Measurements from ENCODE around the gene THAP11.

THAP11 gene

DNA sequence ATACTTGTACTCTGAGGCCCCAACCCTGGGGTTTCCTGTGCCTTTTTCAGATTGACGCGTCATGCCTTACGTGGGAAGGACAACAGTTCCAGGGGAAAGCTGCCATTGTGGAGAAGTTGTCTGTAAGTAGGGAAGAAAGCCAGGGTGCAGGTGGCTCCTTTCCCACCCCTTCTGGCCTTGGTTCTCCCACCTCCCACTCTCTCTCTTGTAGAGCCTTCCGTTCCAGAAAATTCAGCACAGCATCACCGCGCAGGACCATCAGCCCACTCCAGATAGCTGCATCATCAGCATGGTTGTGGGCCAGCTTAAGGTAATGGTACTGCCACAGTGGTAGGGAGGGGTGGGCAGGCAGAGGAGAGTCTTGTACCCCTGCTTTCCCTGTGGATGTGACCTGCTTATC lies 26.2 kb downstream of the THAP11 start:
- Histone ChIP-seq H3K27ac (ENCODE audit: low read length) (no peak overlapping the region), H3K4me1 (ENCODE audit: insufficient read depth, low read length) (peaks cover 8% of the 10 kb centered on the region), H3K9ac (ENCODE audit: low read depth, low read length) (no peak overlapping the region), H3K27me3 (ENCODE audit: insufficient read depth, low read length, poor library complexity) (no peaks in the 10 kb centered on the region), H3K79me2 (ENCODE audit: insufficient read depth, low read length) (peaks cover 43% of the 10 kb centered on the region), H3K4me2 (ENCODE audit: insufficient read depth, low read length) (no peak overlapping the region), H3K36me3 (ENCODE audit: insufficient read depth, low read length) (peaks cover 82% of the 10 kb centered on the region), H3K9me3 (ENCODE audit: insufficient read depth, low read length, severe bottlenecking) (no peaks in the 10 kb centered on the region), H2AFZ (ENCODE audit: low read depth, low read length) (no peak overlapping the region), H4K20me1 (ENCODE audit: insufficient read depth, low read length) (peaks cover 36% of the 10 kb centered on the region), H3K4me3 (ENCODE audit: low read depth in 1 of 2, low read length in 2 of 2) (no peak overlapping the region)
- TF ChIP-seq EZH2 (IDR thresholded peaks at IDR 0.05; ENCODE audit: borderline replicate concordance, low read depth, low read length, severe bottlenecking), result no peak
- TF ChIP-seq, protein P1, sequence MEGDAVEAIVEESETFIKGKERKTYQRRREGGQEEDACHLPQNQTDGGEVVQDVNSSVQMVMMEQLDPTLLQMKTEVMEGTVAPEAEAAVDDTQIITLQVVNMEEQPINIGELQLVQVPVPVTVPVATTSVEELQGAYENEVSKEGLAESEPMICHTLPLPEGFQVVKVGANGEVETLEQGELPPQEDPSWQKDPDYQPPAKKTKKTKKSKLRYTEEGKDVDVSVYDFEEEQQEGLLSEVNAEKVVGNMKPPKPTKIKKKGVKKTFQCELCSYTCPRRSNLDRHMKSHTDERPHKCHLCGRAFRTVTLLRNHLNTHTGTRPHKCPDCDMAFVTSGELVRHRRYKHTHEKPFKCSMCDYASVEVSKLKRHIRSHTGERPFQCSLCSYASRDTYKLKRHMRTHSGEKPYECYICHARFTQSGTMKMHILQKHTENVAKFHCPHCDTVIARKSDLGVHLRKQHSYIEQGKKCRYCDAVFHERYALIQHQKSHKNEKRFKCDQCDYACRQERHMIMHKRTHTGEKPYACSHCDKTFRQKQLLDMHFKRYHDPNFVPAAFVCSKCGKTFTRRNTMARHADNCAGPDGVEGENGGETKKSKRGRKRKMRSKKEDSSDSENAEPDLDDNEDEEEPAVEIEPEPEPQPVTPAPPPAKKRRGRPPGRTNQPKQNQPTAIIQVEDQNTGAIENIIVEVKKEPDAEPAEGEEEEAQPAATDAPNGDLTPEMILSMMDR (IDR thresholded peaks at IDR 0.05; ENCODE audit: borderline replicate concordance, extremely low read depth, low read length, poor library complexity, severe bottlenecking), result no peak
- DNase-seq (no peak), ATAC-seq (ENCODE audit: insufficient read depth, low read depth) (no peak)

DNA sequence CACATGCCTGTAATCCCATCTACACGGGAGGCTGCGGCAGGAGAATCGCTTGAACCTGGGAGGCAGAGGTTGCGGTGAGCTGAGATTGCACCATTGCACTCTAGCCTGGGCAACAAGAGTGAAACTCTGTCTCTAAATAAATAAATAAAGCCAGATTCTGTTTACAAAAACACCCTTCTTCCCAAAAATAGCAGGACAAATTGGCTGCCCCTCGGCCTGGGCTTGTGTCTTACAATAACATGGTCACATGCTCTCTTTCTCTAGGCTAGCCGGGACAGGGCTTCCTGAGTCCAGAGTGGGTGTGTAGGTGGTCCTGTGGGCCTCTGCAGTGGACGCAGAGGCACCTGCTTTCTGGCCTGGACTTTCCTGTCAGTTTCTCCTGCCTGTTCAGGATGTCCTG lies 27.5 kb downstream of the THAP11 start:
- H3K9ac ChIP-seq (ENCODE audit: low read depth, low read length), result no peak overlapping the region
- H3K79me2 ChIP-seq (ENCODE audit: insufficient read depth, low read length), result peaks cover 44% of the 10 kb centered on the region
- no peak overlapping the region for H3K4me2 ChIP-seq (ENCODE audit: insufficient read depth, low read length)
- H3K4me1 ChIP-seq (ENCODE audit: insufficient read depth, low read length), result peaks cover 19% of the 10 kb centered on the region
- H3K36me3 ChIP-seq (ENCODE audit: insufficient read depth, low read length), result peaks cover 76% of the 10 kb centered on the region
- no peaks in the 10 kb centered on the region for H3K9me3 ChIP-seq (ENCODE audit: insufficient read depth, low read length, severe bottlenecking)
- ATAC-seq (ENCODE audit: insufficient read depth, low read depth) (no peak), DNase-seq (no peak)
- no peak overlapping the region for H2AFZ ChIP-seq (ENCODE audit: low read depth, low read length)
- no peaks in the 10 kb centered on the region for H3K27me3 ChIP-seq (ENCODE audit: insufficient read depth, low read length, poor library complexity)
- peaks cover 35% of the 10 kb centered on the region for H4K20me1 ChIP-seq (ENCODE audit: insufficient read depth, low read length)
- no peak overlapping the region for H3K4me3 ChIP-seq (ENCODE audit: low read depth in 1 of 2, low read length in 2 of 2)
- no peak overlapping the region for H3K27ac ChIP-seq (ENCODE audit: low read length)
- no peak for TF ChIP-seq EZH2 (IDR thresholded peaks at IDR 0.05; ENCODE audit: borderline replicate concordance, low read depth, low read length, severe bottlenecking)
- TF ChIP-seq, protein P1 (IDR thresholded peaks at IDR 0.05; ENCODE audit: borderline replicate concordance, extremely low read depth, low read length, poor library complexity, severe bottlenecking), result no peak

DNA sequence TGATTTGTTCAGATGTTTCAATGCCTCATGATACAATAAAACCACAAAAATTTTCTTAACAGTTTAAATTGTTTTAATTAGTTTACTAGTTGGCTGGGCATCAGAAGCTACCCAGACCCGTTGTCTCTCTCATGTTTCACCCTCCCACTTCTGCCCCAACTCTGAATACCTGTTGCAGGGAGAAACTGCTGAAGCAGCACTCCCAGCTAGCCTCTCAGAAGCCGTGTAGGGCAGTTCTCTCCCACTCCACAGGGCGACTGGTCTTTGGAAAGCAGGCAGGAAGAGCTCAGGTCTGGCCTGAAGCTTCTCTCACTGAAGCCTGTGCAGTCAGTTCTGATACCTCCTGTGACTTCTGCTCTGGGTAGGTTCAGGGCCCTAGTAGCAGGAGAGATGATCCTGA lies 29.1 kb downstream of the THAP11 start:
- Histone ChIP-seq H2AFZ (ENCODE audit: low read depth, low read length) (no peak overlapping the region), H3K9ac (ENCODE audit: low read depth, low read length) (no peak overlapping the region), H3K4me1 (ENCODE audit: insufficient read depth, low read length) (peaks cover 33% of the 10 kb centered on the region), H4K20me1 (ENCODE audit: insufficient read depth, low read length) (peaks cover 41% of the 10 kb centered on the region), H3K27ac (ENCODE audit: low read length) (no peak overlapping the region), H3K9me3 (ENCODE audit: insufficient read depth, low read length, severe bottlenecking) (no peaks in the 10 kb centered on the region), H3K4me2 (ENCODE audit: insufficient read depth, low read length) (no peak overlapping the region), H3K27me3 (ENCODE audit: insufficient read depth, low read length, poor library complexity) (no peaks in the 10 kb centered on the region), H3K36me3 (ENCODE audit: insufficient read depth, low read length) (peaks cover 76% of the 10 kb centered on the region), H3K4me3 (ENCODE audit: low read depth in 1 of 2, low read length in 2 of 2) (no peak overlapping the region), H3K79me2 (ENCODE audit: insufficient read depth, low read length) (peaks cover 47% of the 10 kb centered on the region)
- ATAC-seq (ENCODE audit: insufficient read depth, low read depth), result no peak
- no peak for DNase-seq
- no peak for TF ChIP-seq EZH2 (IDR thresholded peaks at IDR 0.05; ENCODE audit: borderline replicate concordance, low read depth, low read length, severe bottlenecking)
- TF ChIP-seq, protein P1 (IDR thresholded peaks at IDR 0.05; ENCODE audit: borderline replicate concordance, extremely low read depth, low read length, poor library complexity, severe bottlenecking), result no peak
